GM19025 (cell line): ENCODE data around the gene ADAMTSL2.

Experiments
- ATAC-seq: cut with Tn5 transposase; IDR thresholded peaks from one replicate; pipeline ENCODE4 v1.9.1; 2021; ENCODE audit warnings: mild to moderate bottlenecking, low read depth, moderate library complexity; ENCODE audit not compliant: unreplicated experiment

The ADAMTSL2 gene

GRCh38 chr9:133571391-133571890 is 36.9 kb downstream of the ADAMTSL2 start:
- no peak for ATAC-seq

- no peak for ATAC-seq
Observed at GRCh38 chr9:133571896-133572595, 37.5 kb downstream of the ADAMTSL2 start.

- ATAC-seq, result no peak
Observed at GRCh38 chr9:133572821-133573361, 38.4 kb downstream of the ADAMTSL2 start.

- no peak for ATAC-seq
Observed at GRCh38 chr9:133573791-133574515, 39.4 kb downstream of the ADAMTSL2 start.

- no peak for ATAC-seq
Observed at GRCh38 chr9:133574771-133575170, 40.3 kb downstream of the ADAMTSL2 start.

- no peak for ATAC-seq
Observed at GRCh38 chr9:133575186-133576030, 40.9 kb downstream of the ADAMTSL2 start.

- no peak for ATAC-seq
Observed at GRCh38 chr9:133576031-133576874, 41.7 kb downstream of the ADAMTSL2 start.

- ATAC-seq, result no peak
Observed at GRCh38 chr9:133576875-133577736, 42.6 kb downstream of the ADAMTSL2 start.

GRCh38 chr9:133577737-133578112 is 43.2 kb downstream of the ADAMTSL2 start:
- ATAC-seq, result no peak

GRCh38 chr9:133578524-133579441 is 44.3 kb downstream of the ADAMTSL2 start:
- ATAC-seq, result no peak

- ATAC-seq, result no peak
Observed at GRCh38 chr9:133579601-133580418, 45.3 kb downstream of the ADAMTSL2 start.

- no peak for ATAC-seq
Observed at GRCh38 chr9:133580419-133580738, 45.9 kb downstream of the ADAMTSL2 start.

GRCh38 chr9:133581011-133581410 is 46.5 kb downstream of the ADAMTSL2 start:
- no peak for ATAC-seq

GRCh38 chr9:133581513-133582343 is 47.2 kb downstream of the ADAMTSL2 start:
- ATAC-seq, result no peak

- no peak for ATAC-seq
Observed at GRCh38 chr9:133582501-133583045, 48.1 kb downstream of the ADAMTSL2 start.

GRCh38 chr9:133583111-133583510 is 48.6 kb downstream of the ADAMTSL2 start:
- no peak for ATAC-seq
